DLD1 (cell line): Measurements from ENCODE around the gene STK16.
"Not testable (repeated sequence)": the region's sequence is repeated elsewhere in the genome, so short reads cannot be mapped to it uniquely, and the experiment has no call there.

Experiments used
- in situ Hi-C: cut with HindIII; loops from 2 replicates; pipeline ENCODE4 v1.10.0; 2017; ENCODE audit warnings: low sequenced_read_pairs

Gene STK16, protein sequence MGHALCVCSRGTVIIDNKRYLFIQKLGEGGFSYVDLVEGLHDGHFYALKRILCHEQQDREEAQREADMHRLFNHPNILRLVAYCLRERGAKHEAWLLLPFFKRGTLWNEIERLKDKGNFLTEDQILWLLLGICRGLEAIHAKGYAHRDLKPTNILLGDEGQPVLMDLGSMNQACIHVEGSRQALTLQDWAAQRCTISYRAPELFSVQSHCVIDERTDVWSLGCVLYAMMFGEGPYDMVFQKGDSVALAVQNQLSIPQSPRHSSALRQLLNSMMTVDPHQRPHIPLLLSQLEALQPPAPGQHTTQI

DNA sequence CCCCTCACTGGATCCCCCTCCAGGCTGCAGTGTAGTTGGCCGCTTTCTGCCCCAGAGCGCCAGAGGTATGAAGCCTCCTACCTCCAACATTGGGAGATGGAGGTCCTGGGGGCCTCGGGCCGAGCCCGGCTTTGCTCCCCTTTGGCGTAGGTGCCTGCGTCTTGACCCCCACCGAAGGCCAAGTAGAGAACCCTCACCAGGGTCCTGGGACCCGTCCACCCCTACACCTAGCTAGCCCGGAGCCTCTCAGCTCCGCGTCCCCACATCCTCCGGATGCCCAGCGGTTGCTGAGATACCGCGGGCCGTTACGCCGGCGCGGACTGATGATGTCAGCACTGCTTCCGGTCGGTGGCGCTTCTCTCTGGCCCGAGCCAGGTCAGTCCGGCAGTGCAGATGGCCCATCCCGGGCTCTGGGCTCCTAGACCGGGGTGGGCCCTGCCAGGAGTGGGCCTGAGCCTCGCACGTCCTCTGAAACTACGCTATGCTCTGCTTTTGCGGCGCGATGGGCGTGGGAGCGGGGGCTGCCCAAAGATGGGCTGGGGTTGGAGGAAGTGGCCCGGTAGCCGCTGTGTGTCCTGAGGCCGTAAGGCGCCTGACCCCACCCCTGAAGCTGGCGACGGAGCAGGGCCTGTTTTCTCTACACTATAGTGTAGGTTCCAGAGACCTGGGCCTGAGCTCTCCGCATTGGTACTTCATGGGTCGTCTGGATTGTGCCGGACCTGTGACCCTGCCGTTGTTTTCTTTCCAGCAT lies at the start of gene STK16, which contains the start of gene GLB1L:
Gene STK16 (plus strand): TSS at position 332 of the 751 bp plus-strand sequence. CDS start 521 bp downstream, outside the sequence.
Gene GLB1L (minus strand): TSS at position 297 of the 751 bp plus-strand sequence. CDS start 1,871 bp downstream, outside the sequence.
- in situ Hi-C loops: no loop called here

DNA sequence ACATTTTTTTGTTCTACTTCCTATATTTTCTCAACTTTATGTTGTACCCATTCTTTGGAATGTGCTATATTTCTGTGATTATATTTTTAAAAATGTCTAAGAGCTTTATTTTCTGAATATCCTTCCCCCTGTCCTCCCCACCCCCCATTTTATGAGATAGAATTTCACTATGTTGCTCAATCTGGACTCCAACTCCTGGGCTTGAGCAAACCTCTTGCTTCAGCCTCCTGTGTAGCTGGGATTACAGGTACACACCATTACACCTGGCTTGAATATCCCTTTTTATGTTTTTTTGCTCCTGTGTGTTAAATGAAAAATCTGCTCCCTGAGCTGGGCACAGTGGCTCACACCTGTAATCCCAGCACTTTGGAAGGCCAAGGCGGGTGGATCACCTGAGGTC lies 47.9 kb upstream of the STK16 start:
- in situ Hi-C loops: no loop called here

DNA sequence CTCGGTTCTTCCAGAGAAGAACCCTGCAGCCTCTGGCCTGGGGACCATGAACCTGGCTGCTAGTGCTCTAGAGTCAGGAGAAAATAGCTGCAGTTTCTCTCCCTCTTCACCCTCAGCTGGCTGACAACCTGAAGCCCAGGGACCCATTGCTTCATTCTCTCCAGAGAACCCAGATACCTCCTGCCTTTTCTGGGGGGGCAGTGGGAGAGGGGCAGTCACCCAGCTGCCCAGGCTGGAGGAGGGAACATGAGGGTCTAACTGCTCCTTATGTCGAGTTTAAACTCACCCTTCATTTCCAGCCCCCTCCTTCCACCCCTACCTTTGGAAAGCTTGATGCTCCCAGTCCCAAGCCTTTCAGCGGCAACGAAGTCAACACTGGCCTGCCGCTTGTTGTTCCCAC lies 46.3 kb upstream of the STK16 start:
- in situ Hi-C loops: no loop called here

DNA sequence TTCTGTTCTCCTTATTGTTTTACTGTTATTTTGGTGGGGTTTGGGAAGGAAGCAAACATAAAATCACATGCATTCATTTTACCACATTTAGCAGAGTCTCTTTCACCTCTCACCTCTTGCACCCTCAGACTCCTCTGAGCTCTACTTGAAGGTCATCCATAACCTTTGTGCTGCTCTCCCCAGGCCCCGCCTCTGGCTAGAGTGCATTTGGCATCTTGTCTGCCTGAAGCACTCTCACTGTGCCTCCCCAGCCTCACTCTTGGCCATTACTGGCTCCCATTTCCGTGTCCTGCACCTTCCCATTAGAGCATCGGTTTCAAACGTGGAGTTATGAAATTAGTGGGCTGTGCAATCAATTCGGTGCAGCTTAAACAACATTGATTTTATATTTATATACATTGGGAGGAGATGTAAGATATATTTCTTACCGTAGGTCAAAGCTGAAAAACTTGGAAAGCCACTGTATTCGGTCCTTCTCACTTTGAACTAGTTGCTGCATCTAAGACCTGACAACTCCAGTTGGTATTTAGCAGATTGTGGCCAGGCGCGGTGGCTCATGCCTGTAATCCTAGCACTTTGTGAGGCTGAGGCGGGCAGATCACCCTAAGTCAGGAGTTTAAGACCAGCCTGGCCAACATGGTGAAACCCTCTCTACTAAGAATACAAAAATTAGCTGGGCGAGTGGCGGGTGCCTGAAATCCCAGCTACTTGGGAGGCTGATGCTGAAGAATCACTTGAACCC lies 45.6 kb upstream of the STK16 start:
- in situ Hi-C loops: no loop called here

DNA sequence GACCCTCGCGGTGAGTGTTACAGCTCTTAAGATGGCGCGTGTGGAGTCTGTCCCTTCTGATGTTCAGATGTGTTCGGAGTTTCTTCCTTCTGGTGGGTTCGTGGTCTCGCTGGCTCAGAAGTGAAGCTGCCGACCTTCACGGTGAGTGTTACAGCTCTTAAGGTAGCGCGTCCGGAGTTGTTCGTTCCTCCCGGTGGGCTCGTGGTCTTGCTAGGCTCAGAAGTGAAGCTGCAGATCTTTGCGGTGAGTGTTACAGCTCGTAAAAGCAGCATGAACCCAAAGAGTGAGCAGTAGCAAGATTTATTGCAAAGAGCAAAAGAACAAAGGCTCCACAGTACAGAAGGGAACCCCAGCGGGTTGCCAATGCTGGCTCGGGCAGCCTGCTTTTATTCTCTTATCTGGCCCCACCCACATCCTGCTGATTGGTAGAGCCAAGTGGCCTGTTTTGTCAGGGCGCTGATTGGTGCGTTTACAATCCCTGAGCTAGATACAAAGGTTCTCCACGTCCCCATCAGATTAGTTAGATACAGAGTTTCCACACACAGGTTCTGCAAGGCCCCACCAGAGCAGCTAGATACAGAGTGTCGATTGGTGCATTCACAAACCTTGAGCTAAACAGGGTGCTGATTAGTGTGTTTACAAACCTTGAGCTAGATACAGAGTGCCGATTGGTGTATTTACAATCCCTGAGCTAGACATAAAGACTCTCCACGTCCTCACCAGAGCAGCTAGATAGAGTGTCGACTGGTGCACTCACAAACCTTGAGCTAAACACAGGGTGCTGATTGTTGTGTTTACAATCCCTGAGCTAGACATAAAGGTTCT lies 44.6 kb upstream of the STK16 start:
- in situ Hi-C loops: not testable (repeated sequence)

DNA sequence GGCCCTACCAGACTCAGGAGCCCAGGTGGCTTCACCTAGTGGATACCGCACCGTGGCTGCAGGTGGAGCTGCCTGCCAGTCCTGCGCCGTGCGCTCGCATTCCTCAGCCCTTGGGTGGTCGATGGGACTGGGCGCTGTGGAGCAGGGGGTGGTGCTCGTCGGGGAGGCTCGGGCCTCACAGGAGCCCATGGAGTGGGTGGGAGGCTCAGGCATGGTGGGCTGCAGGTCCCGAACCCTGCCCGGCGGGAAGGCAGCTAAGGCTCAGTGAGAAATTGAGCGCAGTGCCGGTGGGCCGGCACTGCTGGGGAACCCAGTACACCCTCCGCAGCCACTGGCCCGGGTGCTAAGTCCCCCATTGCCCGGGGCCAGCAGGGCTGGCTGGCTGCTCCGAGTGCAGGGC lies 43.9 kb upstream of the STK16 start:
- in situ Hi-C loops: not testable (repeated sequence)

DNA sequence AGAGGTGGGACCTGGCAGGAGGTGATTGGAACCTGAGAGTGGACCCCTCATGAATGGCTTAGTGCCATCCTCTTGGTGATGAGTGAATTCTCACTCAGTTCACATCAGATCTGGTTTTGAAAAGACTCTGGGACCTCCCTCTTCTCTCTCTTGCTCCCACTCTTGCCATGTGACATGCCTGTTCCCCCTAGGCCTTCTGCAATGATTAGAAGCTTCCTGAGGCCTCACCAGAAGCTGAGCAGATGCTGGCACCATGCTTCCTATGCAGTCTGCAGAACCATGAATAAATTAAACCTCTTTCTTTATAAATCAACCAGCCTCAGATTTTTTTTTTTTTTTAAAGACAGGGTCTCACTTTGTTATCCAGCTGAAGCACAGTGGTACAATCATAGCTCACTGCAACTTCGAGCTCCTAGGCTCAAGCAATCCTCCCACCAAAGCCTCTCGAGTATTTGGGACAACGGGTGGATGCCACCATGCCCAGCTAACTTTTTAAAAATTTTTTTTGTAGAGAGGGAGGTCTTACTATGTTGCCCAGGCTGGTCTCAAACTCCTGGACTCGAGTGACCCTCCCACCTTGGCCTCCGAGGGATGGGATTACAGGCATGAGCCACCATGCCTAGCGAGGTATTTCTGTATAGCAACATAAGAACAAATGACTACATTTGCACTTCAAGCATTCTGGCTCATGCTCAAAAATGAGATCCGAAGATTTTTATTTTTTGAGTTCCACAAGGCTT lies 40.7 kb upstream of the STK16 start:
- in situ Hi-C loops: no loop called here

DNA sequence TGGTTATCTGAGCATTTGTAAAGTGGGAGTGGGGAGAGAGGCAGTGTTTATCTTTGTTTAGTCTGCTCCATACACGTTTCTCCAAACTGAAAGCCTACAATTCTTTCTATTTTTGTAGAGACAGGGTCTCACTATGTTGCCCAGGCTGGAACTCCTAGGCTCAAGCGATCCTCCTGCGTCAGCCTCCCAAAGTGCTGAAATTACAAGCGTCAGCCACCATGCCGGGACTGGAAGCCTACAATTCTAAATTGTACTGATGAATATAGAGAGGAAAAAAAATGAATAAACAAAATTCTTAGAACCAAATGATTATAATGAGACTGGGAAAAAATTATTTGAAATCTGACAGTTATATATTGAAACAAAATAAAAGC lies 40.1 kb upstream of the STK16 start:
- in situ Hi-C loops: no loop called here

DNA sequence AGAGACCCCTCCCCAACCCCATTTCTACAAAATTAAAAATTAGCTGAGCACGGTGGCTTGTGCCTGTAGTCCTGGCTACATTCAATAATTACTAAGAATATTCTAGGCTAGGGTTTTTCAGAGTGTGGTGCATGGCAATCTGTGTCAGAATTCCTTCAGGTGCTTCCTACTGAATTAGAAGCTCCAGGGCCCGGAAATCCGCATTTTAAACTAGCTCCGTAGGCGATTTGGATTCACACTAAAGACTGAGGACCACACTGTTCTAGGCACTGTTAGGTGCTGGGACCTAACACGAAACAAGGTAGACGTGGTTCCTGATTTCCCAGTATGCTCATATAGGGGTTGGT lies 39.3 kb upstream of the STK16 start:
- in situ Hi-C loops: no loop called here

DNA sequence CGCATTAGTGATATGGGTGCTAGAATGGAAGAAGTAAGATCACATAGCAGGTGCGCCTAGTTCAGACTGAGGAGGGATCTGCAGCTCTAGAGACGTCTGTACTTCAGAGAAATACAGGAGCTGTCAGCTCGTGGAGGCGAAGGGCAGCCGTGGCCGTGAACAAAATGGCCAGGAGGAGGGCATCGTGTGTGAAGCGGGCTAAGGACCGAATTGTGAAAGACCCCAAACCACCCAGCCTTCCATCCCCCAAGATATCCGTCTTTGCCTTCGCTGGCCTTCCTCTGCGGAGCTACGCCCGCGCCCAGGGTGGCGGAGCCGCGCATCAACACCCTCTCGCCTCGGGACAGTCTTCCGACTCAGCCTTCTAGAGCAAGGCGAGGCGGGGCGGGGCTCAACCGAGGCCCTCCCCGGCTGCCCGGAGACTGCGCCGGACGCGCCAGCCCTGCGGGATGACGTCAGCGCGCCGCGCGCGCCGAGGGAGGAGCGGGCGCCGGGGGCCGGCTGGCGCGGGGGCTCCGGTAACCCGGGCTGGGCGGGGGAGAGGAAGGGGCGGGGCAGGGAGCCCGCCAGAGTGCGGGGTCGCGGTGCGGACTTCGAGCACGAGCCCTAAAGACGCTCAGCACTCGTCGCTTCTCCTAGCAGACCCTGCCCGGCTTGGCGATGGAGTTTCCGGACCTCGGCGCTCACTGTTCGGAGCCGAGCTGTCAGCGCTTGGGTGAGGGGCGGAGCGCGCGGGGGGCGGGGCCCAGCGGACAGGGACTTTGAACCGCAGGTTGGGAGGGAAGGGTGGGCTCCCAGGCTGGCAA lies 38.7 kb upstream of the STK16 start, which contains the start of gene ZFAND2B:
Gene ZFAND2B (plus strand): TSS at position 455 of the 806 bp plus-strand sequence. CDS start 206 bp downstream, at position 661.
- in situ Hi-C loops: no loop called here

DNA sequence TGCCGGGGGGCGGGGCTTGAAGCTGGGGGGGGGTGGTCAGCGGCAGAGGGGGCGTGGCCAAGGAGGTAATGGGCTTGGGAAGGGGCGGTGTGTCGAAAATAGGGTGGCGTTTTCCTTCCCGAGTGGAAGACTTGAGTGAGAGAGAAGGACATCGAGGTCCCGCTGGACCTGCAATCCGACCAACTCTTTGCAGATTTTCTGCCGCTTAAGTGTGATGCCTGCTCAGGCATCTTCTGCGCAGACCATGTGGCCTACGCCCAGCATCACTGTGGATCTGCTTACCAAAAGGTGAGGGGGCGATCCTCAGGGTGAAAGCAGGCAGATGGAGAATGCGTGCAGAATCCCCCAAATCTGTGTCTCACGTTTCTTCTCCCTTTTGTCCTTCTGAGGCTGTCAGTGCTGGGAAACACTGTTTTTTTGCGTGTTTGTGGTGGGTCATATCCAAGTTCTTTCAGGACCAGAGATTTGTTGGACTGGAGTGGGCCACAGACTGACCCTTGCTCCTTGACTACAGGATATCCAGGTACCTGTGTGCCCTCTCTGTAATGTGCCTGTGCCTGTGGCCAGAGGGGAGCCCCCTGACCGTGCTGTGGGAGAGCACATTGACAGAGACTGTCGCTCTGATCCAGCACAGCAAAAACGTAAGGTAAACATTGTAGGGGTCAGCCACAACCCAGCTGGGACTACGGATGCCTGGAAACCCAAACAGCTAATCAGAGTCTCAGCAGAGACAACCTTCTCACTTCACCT lies 38.0 kb upstream of the STK16 start:
- in situ Hi-C loops: no loop called here

DNA sequence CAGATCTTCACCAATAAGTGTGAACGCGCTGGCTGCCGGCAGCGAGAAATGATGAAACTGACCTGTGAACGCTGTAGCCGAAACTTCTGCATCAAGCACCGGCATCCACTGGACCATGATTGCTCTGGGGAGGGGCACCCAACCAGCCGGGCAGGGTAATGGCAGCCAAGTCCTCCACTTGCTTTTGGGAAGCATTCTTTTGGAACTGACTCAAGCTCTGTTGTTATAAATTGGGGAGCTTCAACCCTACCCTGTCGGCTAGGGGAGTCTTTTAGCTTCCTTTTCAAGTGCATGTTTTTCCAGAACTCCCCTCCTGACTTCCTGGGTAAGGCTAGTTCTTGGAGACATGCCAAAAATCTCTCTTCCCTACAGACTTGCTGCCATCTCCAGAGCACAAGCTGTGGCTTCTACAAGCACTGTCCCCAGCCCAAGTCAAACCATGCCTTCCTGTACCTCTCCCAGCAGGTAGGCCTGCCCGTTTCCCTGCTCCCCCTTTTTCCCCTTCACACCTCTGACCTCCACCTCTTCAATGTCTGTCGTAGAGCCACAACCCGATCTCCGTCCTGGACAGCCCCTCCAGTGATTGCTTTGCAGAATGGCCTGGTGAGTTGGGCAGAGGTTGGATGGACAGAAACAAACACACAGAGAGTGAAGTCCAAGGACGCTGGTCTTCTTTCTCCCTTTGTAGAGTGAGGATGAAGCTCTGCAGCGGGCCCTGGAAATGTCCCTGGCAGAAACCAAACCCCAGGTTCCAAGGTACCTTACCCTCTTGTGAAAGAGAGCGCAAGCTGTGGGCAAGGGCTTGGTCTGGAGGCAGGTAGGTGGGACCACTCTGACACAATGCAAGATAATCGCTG lies 37.2 kb upstream of the STK16 start:
- in situ Hi-C loops: no loop called here

DNA sequence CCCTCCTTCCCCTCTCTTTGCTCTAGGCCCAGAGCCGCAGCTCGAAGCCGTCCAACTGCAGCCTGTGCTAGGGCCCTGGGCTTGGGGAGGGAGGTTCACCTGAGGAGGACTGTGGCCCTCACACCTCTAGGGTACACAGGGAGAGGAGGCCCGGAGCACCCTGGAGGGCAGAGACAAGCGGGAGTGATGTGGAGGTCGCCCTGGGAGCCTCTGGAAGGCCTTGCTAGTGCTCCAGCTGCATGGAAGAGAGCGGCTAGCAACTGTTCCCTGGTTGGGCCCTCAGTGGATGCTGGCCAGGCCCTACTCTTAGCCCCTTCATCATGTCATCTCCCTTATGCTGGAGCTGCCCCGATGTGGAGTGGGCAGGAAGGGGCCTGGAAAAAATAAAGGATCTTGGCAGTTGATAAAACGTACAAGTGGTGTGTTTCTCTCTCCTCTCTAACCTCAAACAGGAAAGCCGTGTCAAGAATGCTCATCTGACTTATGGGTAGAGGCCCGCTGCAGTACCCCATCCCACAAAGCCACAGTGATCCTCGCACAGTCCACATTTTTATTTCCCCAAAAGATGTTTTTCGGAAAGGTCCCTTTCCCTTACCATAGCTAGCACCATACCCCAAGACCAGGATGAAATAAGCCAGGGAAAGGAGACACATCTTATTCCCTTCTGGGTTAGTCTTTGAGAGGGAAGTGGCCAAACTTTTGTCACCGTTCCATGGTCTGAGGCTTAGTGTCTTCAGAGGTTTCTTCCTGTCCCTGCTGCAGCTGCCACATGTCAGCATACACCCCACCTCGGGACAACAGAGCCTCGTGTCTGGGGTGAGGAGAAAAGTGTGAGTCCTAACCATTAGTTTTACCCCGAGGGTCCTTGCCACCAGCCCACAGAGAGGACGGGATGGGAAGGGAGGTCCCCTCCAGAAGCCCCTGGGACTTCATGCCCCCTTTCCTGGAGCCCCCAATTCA lies 35.8 kb upstream of the STK16 start:
- in situ Hi-C loops: no loop called here

DNA sequence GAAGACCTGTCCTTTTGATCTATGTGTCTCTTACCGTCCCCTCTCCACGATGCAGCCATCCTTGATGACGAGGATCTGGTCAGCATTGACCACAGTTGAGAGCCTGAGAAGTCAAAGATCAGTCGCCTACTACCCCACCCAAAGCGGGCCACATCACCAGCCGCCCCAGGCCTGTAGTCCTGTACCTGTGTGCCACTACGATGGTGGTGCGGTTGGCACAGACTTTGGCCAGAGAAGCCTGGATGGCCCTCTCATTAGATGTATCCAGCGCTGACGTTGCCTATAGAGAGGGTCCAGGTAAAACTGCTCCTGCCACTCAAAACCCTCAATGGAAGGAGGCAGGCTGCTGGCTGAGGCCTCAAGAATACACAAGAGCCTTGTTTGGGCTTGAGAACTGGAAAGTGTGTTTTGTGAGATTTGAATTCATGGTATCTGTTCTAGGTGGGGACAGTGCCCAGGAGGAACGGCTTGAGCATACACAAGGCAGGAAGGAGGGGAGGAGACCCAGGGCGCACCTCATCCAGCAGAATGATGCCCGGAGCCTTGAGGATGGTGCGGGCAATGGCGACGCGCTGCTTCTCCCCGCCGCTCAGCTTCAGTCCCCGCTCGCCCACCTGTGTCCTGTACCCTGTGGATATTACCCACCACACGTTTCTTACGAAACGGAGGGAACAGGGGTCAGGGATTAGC lies 34.9 kb upstream of the STK16 start:
- in situ Hi-C loops: no loop called here

DNA sequence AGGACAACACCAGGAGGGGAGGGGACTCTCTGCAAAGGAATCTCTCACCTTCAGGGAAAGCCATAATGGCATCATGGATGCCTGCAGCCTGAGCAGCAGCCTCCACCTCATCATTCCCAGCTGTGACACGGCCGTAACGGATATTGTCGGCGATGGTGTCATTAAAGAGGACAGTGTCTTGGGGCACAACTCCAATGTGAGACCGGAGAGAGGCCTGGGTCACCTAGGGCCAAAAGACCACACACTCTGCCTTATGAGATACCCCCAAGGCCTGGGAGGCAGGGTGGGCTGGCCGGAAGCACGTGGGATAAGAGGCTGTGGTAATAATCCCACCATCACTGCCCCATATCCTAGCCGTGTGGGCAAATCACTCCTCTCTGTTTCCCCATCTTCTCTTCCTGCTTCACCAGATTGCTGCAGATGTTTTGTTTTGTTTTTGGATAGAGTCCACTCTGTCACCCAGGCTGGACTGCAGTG lies 34.4 kb upstream of the STK16 start:
- in situ Hi-C loops: no loop called here

DNA sequence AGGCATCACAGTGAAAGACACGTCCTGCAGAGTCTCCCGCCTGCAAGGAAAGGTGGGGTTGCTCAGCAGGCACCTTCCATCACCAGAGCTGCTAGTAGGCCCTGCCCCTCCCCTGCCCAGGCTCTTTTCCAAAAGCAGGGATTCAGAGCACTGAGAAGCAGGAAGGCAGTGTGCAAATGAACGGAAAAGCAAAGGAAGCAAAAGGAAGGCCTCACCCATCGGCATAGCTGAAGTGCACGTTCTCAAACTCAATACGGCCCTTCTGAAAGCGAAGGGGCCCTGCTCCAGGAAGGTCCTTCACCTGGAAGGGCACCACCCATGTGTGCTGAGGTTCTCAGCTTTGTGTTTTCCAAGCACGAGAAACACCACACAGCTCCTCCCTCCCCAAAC lies 32.3 kb upstream of the STK16 start:
- in situ Hi-C loops: no loop called here
